Renal pelvis (tissue), 4 donors: ENCODE results near the gene MOV10L1. TPM values are rescaled to one million over a fixed set of nuclear protein-coding genes. Genes with fewer than 3 reads are reported as not detected.

Experiments
- DNase-seq: peaks from one replicate; pipeline ENCODE4 v3.0.0-alpha.2; 2013
- polyA plus RNA-seq, 3 donors: library from polyadenylated mRNA; unstranded; fragments of 120-200 nt; gene quantifications; one replicate each; pipeline ENCODE4 v1.2.1, GENCODE V29; 2013; ENCODE audit not compliant: insufficient read length in 3 of 3

Gene MOV10L1
- polyA plus RNA-seq, 3 donors = 0.70 to 1.1 (median 0.95) TPM

DNA sequence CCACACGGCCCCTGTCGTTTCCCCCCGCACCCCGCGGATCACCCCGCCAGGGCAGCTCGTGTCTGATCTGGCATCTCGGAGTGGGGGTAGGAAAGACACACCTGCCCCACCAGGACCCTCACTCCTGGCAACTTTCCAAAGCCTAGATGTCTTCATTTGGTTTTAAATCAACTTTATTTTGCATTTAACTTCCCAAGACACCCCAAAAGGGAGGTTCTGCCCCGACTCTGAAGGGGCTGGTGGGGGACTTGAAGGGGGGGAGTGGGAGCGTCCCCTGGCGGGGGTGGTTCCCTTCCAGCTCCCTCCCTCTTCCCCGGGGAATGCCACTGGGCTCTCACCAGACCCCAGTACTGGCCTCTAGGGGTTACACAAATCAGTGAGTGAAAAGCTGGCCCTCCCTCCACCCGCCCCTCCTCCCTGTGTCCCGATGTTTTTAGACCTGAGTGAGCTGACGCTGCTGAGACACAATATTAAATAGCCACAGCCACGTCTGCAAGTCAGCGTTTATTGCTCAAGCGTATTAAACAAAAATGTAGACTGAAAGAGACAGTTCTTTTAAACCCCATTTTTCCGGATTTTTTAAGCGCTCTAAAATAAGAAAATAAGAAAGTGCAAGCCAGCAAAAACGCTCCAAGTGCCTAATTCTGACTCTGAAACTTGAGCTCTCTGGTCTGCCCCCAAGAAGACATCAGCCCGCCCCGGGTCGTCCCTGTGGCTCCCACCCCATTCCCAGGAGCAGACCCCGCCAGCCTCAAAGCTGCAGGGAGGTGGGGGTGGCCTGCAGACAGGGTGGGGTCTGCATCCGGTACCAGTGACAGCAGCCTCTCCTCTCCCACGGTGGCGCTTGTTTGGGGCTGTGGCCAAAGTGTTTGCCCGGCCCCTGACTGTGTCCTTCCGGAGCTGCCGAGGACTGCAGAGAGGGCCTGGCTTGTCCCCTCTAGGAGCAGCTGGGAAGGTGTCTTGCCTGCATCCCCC, 30.6 kb upstream of the MOV10L1 start:
- peak; percentile 54 for DNase-seq

DNA sequence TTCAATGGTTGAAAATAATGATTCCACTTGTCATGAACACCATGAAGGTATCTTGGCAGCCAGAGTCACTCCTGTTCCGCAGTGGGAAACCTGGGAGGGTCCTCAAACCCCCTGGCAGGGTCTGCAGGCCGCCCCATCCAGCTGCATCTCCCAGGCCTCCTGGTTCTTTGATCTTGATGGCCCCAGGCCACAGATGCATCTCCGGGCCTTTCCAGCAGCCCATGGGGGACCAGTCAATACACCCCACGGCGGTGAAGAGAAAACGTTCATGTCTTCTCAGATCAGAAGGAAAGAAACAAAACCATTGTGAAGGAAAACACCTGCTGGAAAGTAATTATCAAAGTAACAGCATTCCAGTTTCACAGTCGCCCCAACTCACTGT, 29.9 kb upstream of the MOV10L1 start:
- DNase-seq = no peak

DNA sequence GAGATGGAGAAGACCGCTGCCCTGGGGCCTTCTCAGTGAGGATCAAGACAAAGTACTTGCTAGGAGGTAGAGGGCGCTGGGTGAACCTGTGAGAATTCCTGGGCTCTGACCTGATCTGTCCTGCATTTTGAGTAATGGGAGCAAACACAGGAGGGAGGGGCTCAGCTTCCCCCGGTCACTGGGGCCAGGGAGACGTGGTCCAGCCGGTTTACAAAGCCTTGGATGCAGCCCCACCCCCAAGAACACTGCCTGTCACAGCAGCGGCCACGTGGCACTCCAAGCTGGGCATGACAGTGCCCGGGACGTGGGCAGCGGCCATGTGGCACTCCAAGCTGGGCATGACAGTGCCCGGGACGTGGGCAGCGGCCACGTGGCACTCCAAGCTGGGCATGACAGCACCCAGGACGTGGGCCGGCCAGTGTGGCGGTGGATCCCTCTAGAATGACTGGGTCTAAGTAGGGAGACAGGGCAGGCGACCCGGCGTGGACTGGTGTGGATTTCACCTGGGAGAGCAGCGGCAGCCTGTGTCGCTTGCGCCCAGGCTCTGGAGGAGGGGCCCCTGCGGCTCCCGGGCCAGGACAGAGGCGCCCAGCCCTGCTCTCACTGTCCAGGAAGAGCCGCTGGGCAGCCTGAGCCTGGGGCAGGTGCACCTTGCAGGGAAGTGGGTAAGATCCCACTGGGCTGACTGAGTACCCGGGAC, 29.2 kb upstream of the MOV10L1 start:
- no peak for DNase-seq

DNA sequence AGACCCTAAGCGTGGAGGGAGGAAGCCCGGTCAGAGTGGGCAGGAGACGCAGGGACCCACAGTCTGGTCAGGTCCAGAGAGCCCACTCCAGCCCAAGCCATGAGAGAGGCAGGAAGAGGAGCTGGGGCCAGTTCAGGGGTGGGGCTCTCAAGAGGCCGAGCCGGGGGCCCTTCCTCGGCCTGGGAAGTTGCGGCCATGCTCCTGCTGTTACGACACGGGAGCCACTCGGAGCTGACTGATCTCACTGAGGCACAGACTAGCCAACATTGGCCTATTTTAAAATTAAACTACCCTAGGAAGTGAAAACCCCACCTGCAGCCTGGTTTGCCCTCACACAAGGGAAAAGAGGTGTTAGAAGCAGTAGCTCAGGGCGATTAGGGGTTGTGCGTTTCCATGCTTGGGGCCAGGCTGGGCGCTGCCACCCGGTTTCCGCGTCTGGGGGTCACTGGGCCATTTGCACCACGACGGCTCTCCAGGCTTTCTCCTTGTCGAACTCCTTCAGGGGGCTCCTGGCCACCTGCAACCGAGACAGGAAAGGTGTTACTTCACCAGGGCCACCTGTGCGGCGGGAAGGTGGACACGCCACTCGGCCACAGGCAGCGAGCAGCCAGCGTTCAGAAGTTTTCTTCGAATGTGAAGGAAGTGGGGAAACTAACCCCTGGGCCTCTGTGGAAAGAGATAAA, 28.5 kb upstream of the MOV10L1 start:
- no peak for DNase-seq

- no peak for DNase-seq
These were observed 27.9 kb upstream of the MOV10L1 start for GRCh38 chr22:50061824-50062355.

GRCh38 chr22:50062509-50063135, 27.2 kb upstream of the MOV10L1 start:
- no peak for DNase-seq

- no peak for DNase-seq
These were observed 26.0 kb upstream of the MOV10L1 start for GRCh38 chr22:50063589-50064393.

GRCh38 chr22:50064453-50064852, 25.4 kb upstream of the MOV10L1 start:
- no peak for DNase-seq

- DNase-seq = no peak
These were observed 22.6 kb upstream of the MOV10L1 start for GRCh38 chr22:50067244-50067643.

- no peak for DNase-seq
These were observed 21.7 kb upstream of the MOV10L1 start for GRCh38 chr22:50068096-50068495.

- no peak for DNase-seq
These were observed 19.4 kb upstream of the MOV10L1 start for GRCh38 chr22:50070366-50070765.

GRCh38 chr22:50071432-50072166, 18.2 kb upstream of the MOV10L1 start:
- DNase-seq = no peak

- DNase-seq = no peak
These were observed 17.6 kb upstream of the MOV10L1 start for GRCh38 chr22:50072167-50072555.

GRCh38 chr22:50072714-50073538, 16.9 kb upstream of the MOV10L1 start:
- no peak for DNase-seq

GRCh38 chr22:50074056-50074455, 15.8 kb upstream of the MOV10L1 start:
- DNase-seq = no peak

DNA sequence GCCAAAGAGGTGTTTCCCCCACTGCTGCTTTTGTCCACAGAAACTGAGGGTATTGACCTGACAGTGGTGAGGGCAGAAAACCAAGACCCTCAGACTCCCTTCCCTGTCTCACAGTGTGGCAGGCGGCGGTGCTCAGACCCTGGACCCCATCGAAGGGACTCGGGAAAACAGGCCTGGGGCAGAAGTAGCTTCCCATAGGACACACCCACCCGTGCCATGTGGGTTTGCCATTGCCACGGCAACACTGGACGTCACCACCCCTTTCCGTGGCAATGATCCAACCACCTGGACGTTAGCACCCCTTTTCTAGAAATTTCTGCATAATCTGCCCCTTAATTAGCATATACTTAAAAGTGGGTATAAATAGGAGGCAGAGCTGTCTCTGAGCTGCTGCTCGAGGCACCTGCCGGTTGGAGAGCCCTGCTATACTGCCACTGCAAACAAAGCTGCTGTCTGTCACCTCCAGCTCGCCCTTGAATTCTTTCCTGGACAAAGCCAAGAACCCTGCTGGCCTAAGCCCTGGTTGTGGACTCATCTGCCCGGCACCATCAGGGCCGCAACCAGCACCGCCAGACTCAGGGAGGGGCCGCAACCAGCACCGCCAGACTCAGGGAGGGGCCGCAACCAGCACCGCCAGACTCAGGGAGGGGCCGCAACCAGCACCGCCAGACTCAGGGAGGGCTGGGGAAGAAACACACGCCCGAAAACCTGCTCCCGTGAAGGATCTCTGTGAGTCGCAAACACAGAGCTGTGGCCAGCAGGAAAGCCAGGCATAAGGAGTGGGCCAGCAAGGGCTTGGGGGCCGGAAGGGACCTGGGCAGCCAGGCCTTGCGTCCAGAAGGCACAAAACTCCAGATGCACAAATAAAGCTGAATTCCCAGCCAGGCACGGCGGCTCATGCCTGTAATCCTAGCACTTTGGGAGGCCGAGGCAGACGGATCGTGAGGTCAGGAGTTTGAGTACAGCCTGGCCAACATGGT, 15.0 kb upstream of the MOV10L1 start:
- DNase-seq = no peak

GRCh38 chr22:50076646-50077535, 12.9 kb upstream of the MOV10L1 start:
- DNase-seq = no peak
